Stimulated activated CD4-positive, alpha-beta T cell treated with anti-CD3 and anti-CD28 coated beads, Interleukin-12 subunit alpha, Interleukin-12 subunit beta, amount 100 ng/mL, for 24 hours (primary cell): ENCODE measurements around the gene FMN2.

Experiments
- DNase-seq, 2 experiments: peaks; one replicate each; pipeline ENCODE4 v3.0.0-alpha.2; 2020; ENCODE audit warnings: low read depth in 2 of 2

Gene FMN2

GRCh38 chr1:240098534-240098933 is 6.9 kb downstream of the FMN2 start:
- no peak for DNase-seq

- DNase-seq = no peak
Observed at GRCh38 chr1:240099329-240099728, 7.6 kb downstream of the FMN2 start.

GRCh38 chr1:240099748-240100147 is 8.1 kb downstream of the FMN2 start:
- no peak for DNase-seq

GRCh38 chr1:240100371-240100934 is 8.8 kb downstream of the FMN2 start:
- DNase-seq = no peak

- DNase-seq = no peak
Observed at GRCh38 chr1:240101306-240101705, 9.6 kb downstream of the FMN2 start.

- DNase-seq = no peak
Observed at GRCh38 chr1:240101737-240102136, 10.1 kb downstream of the FMN2 start.

- DNase-seq = no peak
Observed at GRCh38 chr1:240104672-240105071, 13.0 kb downstream of the FMN2 start.

GRCh38 chr1:240107058-240107684 is 15.5 kb downstream of the FMN2 start:
- DNase-seq = no peak

GRCh38 chr1:240109130-240109529 is 17.4 kb downstream of the FMN2 start:
- no peak for DNase-seq

GRCh38 chr1:240109920-240110636 is 18.4 kb downstream of the FMN2 start:
- no peak for DNase-seq

GRCh38 chr1:240111558-240111957 is 19.9 kb downstream of the FMN2 start:
- no peak for DNase-seq

GRCh38 chr1:240114222-240114621 is 22.5 kb downstream of the FMN2 start:
- DNase-seq = no peak

- no peak for DNase-seq
Observed at GRCh38 chr1:240115831-240116230, 24.1 kb downstream of the FMN2 start.

- DNase-seq = no peak
Observed at GRCh38 chr1:240116831-240117769, 25.4 kb downstream of the FMN2 start.

- DNase-seq = no peak
Observed at GRCh38 chr1:240117930-240118329, 26.2 kb downstream of the FMN2 start.

GRCh38 chr1:240122639-240123613 is 31.2 kb downstream of the FMN2 start:
- no peak for DNase-seq

- no peak for DNase-seq
Observed at GRCh38 chr1:240126821-240127220, 35.1 kb downstream of the FMN2 start.

GRCh38 chr1:240128366-240128765 is 36.7 kb downstream of the FMN2 start:
- no peak for DNase-seq

- no peak for DNase-seq
Observed at GRCh38 chr1:240134113-240134512, 42.4 kb downstream of the FMN2 start.

- DNase-seq = no peak
Observed at GRCh38 chr1:240134596-240134995, 42.9 kb downstream of the FMN2 start.

- DNase-seq = no peak
Observed at GRCh38 chr1:240136402-240136801, 44.7 kb downstream of the FMN2 start.
